ENCODE measurements around the gene REXO5.

GRCh38 chr16:20884240-20884556, 77.9 kb downstream of the REXO5 start:
- TF ChIP-seq CTCF (conservative IDR thresholded peaks at IDR 0.05 in 1 of 2, IDR thresholded peaks at IDR 0.05 in 1 of 2; ENCODE audit: extremely low read depth in 1 of 2, insufficient read depth in 1 of 2, low read depth in 1 of 2, low read length in 2 of 2), result no peak
- no peak for TF ChIP-seq EZH2 (IDR thresholded peaks at IDR 0.05; ENCODE audit: borderline replicate concordance, low read length)

All from mammary epithelial cell (primary cell).